ENCODE measurements around the gene POLRMT. TPM values are rescaled to one million over a fixed set of nuclear protein-coding genes. Genes with fewer than 3 reads are reported as not detected.

Gene POLRMT
- total and polyA plus RNA-seq, 4 donors: 16.0 to 41.4 (median 35.1) TPM

DNA sequence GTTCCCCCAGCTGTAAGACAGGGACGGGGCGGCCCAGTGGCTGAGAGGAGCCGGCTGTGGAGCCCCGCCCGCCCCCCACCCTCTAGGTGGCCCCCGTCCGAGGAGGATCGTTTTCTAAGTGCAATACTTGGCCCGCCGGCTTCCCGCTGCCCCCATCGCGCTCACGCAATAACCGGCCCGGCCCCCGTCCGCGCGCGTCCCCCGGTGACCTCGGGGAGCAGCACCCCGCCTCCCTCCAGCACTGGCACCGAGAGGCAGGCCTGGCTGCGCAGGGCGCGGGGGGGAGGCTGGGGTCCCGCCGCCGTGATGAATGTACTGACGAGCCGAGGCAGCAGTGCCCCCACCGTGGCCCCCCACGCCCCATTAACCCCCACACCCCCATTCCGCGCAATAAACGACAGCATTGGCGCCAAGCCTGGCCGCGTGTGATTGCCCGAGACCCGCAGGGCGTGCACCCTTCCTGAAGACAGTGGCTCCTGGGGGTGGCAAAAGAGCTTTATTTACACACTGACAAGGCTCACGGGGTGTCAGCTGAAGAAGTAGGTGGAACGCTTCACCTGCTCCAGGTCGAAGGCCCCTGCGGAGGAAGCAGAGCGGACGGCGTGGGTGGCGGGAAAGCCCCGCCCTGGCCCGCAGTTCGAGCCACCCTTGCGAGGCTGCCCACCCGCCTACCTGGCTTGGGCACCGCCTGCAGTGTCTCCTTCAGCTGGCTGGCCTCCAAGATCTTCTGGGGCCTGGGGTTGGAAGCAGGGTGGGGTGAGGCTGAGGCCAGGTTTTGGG lies 16.4 kb downstream of the POLRMT start:
- Histone ChIP-seq H3K4me1 (ENCODE audit: control insufficient read depth in 4 of 4, insufficient read depth in 4 of 4, low read length in 3 of 4) (peaks cover 0 to 4% (median 2%) of the 10 kb centered on the region in 4 donors), H3K9ac (ENCODE audit: low read depth in 1 of 2, low read length in 2 of 2) (no peak overlapping the region), H3K4me3 (ENCODE audit: low read depth in 1 of 3, low read length in 3 of 3) (no peak overlapping the region), H3K27ac (ENCODE audit: low read depth in 1 of 2, low read length in 2 of 2) (no peak overlapping the region), H3K36me3 (ENCODE audit: control insufficient read depth in 4 of 4, insufficient read depth in 3 of 4, low read depth in 1 of 4, low read length in 3 of 4) (peaks cover 5 to 32% (median 19%) of the 10 kb centered on the region in 4 donors), H3K27me3 (ENCODE audit: control insufficient read depth in 4 of 4, insufficient read depth in 4 of 4, low read length in 3 of 4) (no peaks in the 10 kb centered on the region), H3K9me3 (ENCODE audit: control insufficient read depth in 4 of 4, low read length in 3 of 4) (no peaks in the 10 kb centered on the region)
- WGBS: 91% methylated on average over 58 of the region's 58 CpGs
- TF ChIP-seq YY1 (IDR thresholded peaks at IDR 0.05) (no peak), JUND (IDR thresholded peaks at IDR 0.05) (no peak)
- DNase-seq (ENCODE audit: low spot score): no peak

DNA sequence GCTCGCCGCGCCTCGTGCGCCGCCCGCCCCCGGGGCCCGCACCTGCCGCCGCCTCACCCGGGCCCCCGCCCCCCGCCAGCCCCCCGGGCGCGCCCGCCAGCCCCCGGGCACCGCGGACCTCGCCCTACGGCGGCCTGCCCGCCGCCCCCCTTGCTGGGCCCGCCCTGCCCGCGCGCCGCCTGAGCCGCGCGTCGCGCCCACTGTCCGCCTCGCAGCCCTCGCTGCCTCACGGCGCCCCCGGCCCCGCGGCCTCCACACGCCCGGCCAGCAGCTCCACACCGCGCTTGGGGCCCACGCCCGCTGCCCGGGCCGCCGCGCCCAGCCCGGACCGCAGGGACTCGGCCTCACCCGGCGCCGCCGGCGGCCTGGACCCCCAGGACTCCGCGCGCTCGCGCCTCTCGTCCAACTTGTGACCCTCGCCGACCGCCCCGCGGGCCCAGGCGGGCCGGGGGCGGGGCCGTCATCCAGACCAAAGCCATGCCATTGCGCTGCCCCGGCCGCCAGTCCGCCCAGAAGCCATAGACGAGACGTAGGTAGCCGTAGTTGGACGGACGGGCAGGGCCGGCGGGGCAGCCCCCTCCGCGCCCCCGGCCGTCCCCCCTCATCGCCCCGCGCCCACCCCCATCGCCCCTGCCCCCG lies 17.2 kb downstream of the POLRMT start:
- Histone ChIP-seq H3K27me3 (ENCODE audit: control insufficient read depth in 4 of 4, insufficient read depth in 4 of 4, low read length in 3 of 4) (no peaks in the 10 kb centered on the region), H3K4me3 (ENCODE audit: low read depth in 1 of 3, low read length in 3 of 3) (no peak overlapping the region), H3K36me3 (ENCODE audit: control insufficient read depth in 4 of 4, insufficient read depth in 3 of 4, low read depth in 1 of 4, low read length in 3 of 4) (peaks cover 5 to 27% (median 16%) of the 10 kb centered on the region in 4 donors), H3K9ac (ENCODE audit: low read depth in 1 of 2, low read length in 2 of 2) (no peak overlapping the region), H3K4me1 (ENCODE audit: control insufficient read depth in 4 of 4, insufficient read depth in 4 of 4, low read length in 3 of 4) (peaks cover 0 to 4% (median 2%) of the 10 kb centered on the region in 4 donors), H3K9me3 (ENCODE audit: control insufficient read depth in 4 of 4, low read length in 3 of 4) (no peaks in the 10 kb centered on the region), H3K27ac (ENCODE audit: low read depth in 1 of 2, low read length in 2 of 2) (no peak overlapping the region)
- WGBS: 23% methylated on average over 96 of the region's 97 CpGs
- no peak for DNase-seq (ENCODE audit: low spot score)
- no peak for TF ChIP-seq TAF1 (conservative IDR thresholded peaks at IDR 0.05)
- TF ChIP-seq, protein P1, sequence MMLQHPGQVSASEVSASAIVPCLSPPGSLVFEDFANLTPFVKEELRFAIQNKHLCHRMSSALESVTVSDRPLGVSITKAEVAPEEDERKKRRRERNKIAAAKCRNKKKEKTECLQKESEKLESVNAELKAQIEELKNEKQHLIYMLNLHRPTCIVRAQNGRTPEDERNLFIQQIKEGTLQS (IDR thresholded peaks at IDR 0.05): no peak
- no peak for TF ChIP-seq EGR1 (IDR thresholded peaks at IDR 0.05; ENCODE audit: low read depth in 2 of 2)
- TF ChIP-seq, protein P2, sequence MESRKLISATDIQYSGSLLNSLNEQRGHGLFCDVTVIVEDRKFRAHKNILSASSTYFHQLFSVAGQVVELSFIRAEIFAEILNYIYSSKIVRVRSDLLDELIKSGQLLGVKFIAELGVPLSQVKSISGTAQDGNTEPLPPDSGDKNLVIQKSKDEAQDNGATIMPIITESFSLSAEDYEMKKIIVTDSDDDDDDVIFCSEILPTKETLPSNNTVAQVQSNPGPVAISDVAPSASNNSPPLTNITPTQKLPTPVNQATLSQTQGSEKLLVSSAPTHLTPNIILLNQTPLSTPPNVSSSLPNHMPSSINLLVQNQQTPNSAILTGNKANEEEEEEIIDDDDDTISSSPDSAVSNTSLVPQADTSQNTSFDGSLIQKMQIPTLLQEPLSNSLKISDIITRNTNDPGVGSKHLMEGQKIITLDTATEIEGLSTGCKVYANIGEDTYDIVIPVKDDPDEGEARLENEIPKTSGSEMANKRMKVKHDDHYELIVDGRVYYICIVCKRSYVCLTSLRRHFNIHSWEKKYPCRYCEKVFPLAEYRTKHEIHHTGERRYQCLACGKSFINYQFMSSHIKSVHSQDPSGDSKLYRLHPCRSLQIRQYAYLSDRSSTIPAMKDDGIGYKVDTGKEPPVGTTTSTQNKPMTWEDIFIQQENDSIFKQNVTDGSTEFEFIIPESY (IDR thresholded peaks at IDR 0.05): no peak
- TF ChIP-seq YY1 (IDR thresholded peaks at IDR 0.05): no peak
- TF ChIP-seq FOXA1 (IDR thresholded peaks at IDR 0.05): no peak
- no peak for TF ChIP-seq RAD21 (IDR thresholded peaks at IDR 0.05)
- TF ChIP-seq NR2F2 (IDR thresholded peaks at IDR 0.05): no peak
- TF ChIP-seq JUND (IDR thresholded peaks at IDR 0.05): no peak
- TF ChIP-seq SP1 (IDR thresholded peaks at IDR 0.05): no peak
- TF ChIP-seq, protein P3, sequence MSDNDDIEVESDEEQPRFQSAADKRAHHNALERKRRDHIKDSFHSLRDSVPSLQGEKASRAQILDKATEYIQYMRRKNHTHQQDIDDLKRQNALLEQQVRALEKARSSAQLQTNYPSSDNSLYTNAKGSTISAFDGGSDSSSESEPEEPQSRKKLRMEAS (IDR thresholded peaks at IDR 0.05): no peak

DNA sequence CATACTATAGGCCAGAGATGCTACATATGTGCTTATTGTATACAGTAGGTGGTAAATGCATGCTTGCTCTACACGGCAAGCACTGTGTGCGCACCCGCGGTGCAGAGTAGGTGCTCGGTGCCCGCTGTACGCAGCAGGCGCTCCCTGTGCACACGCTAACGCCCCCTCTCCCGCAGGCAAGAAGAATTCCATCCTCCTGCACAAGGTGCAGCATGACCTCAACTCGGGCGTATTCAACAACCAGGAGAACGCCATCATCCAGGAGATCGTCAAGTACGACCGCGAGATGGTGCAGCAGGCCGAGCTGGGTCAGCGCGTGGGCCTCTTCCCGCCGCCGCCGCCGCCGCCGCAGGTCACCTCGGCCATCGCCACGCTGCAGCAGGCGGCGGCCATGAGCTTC lies 17.7 kb downstream of the POLRMT start:
- H3K4me3 ChIP-seq (ENCODE audit: low read depth in 1 of 3, low read length in 3 of 3): no peak overlapping the region
- no peaks in the 10 kb centered on the region for H3K27me3 ChIP-seq (ENCODE audit: control insufficient read depth in 4 of 4, insufficient read depth in 4 of 4, low read length in 3 of 4)
- WGBS: 34% methylated on average over 33 of the region's 33 CpGs
- peaks cover 0 to 4% (median 3%) of the 10 kb centered on the region in 4 donors for H3K4me1 ChIP-seq (ENCODE audit: control insufficient read depth in 4 of 4, insufficient read depth in 4 of 4, low read length in 3 of 4)
- H3K9ac ChIP-seq (ENCODE audit: low read depth in 1 of 2, low read length in 2 of 2): no peak overlapping the region
- H3K36me3 ChIP-seq (ENCODE audit: control insufficient read depth in 4 of 4, insufficient read depth in 3 of 4, low read depth in 1 of 4, low read length in 3 of 4): peaks cover 5 to 27% (median 16%) of the 10 kb centered on the region in 4 donors
- no peak for TF ChIP-seq RAD21 (IDR thresholded peaks at IDR 0.05)
- TF ChIP-seq TAF1 (conservative IDR thresholded peaks at IDR 0.05): no peak
- TF ChIP-seq, protein P4, sequence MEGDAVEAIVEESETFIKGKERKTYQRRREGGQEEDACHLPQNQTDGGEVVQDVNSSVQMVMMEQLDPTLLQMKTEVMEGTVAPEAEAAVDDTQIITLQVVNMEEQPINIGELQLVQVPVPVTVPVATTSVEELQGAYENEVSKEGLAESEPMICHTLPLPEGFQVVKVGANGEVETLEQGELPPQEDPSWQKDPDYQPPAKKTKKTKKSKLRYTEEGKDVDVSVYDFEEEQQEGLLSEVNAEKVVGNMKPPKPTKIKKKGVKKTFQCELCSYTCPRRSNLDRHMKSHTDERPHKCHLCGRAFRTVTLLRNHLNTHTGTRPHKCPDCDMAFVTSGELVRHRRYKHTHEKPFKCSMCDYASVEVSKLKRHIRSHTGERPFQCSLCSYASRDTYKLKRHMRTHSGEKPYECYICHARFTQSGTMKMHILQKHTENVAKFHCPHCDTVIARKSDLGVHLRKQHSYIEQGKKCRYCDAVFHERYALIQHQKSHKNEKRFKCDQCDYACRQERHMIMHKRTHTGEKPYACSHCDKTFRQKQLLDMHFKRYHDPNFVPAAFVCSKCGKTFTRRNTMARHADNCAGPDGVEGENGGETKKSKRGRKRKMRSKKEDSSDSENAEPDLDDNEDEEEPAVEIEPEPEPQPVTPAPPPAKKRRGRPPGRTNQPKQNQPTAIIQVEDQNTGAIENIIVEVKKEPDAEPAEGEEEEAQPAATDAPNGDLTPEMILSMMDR (IDR thresholded peaks at IDR 0.05; ENCODE audit: low read depth, low read length, missing input control): no peak
- no peak for TF ChIP-seq FOXA2 (IDR thresholded peaks at IDR 0.05)
- TF ChIP-seq, protein P2 (IDR thresholded peaks at IDR 0.05): no peak
- TF ChIP-seq, protein P3 (IDR thresholded peaks at IDR 0.05): no peak
- no peak for TF ChIP-seq SP1 (IDR thresholded peaks at IDR 0.05)
- no peak for TF ChIP-seq NR2F2 (IDR thresholded peaks at IDR 0.05)
- no peak for DNase-seq (ENCODE audit: low spot score)
- H3K9me3 ChIP-seq (ENCODE audit: control insufficient read depth in 4 of 4, low read length in 3 of 4): no peaks in the 10 kb centered on the region
- no peak overlapping the region for H3K27ac ChIP-seq (ENCODE audit: low read depth in 1 of 2, low read length in 2 of 2)

All from liver (tissue), 9 donors.